ENCODE measurements around the gene RABEP1. TPM values are rescaled to one million over a fixed set of nuclear protein-coding genes. Genes with fewer than 3 reads are reported as not detected.

RABEP1 gene
- total and polyA plus RNA-seq, 12 donors = 19.5 to 69.1 (median 56.8) TPM

GRCh38 chr17:5362162-5362811 lies 80.2 kb downstream of the RABEP1 start:
- peaks cover 0 to 99% (median 39%) of the 10 kb centered on the region in 9 donors for H3K36me3 ChIP-seq
- no peaks in the 10 kb centered on the region for H3K4me1 ChIP-seq
- H3K4me3 ChIP-seq = no peak overlapping the region
- H3K27me3 ChIP-seq = no peaks in the 10 kb centered on the region
- no peak for DNase-seq
- intact Hi-C loops (cut with DNase I) = no loop called here
- TF ChIP-seq CTCF (IDR thresholded peaks at IDR 0.05) = no peak
- no peaks in the 10 kb centered on the region for H3K9me3 ChIP-seq
- ATAC-seq = no peak
- 69 to 75% methylated on average over 7 of the region's 7 CpGs for WGBS, 2 donors
- no peak overlapping the region for H3K27ac ChIP-seq

- no peak for TF ChIP-seq CTCF (IDR thresholded peaks at IDR 0.05)
- Histone ChIP-seq H3K27ac (no peak overlapping the region), H3K36me3 (peaks cover 0 to 99% (median 45%) of the 10 kb centered on the region in 9 donors), H3K9me3 (no peaks in the 10 kb centered on the region), H3K4me3 (no peak overlapping the region), H3K4me1 (no peaks in the 10 kb centered on the region), H3K27me3 (no peaks in the 10 kb centered on the region)
- intact Hi-C loops (cut with DNase I) = no loop called here
- DNase-seq (no peak), ATAC-seq (no peak)
- 96 to 98% methylated on average over 6 of the region's 6 CpGs for WGBS, 2 donors
Observed at GRCh38 chr17:5364156-5364555, 82.1 kb downstream of the RABEP1 start.

GRCh38 chr17:5364696-5365095 lies 82.6 kb downstream of the RABEP1 start:
- Histone ChIP-seq H3K9me3 (no peaks in the 10 kb centered on the region), H3K27ac (no peak overlapping the region), H3K4me1 (no peaks in the 10 kb centered on the region), H3K4me3 (no peak overlapping the region), H3K27me3 (no peaks in the 10 kb centered on the region), H3K36me3 (peaks cover 0 to 99% (median 49%) of the 10 kb centered on the region in 9 donors)
- intact Hi-C loops (cut with DNase I) = no loop called here
- no peak for DNase-seq
- TF ChIP-seq CTCF (IDR thresholded peaks at IDR 0.05) = no peak
- no peak for ATAC-seq

- TF ChIP-seq CTCF (IDR thresholded peaks at IDR 0.05) = no peak
- no peak overlapping the region for H3K27ac ChIP-seq
- 87 to 95% methylated on average over 6 of the region's 6 CpGs for WGBS, 2 donors
- no peaks in the 10 kb centered on the region for H3K27me3 ChIP-seq
- H3K4me1 ChIP-seq = no peaks in the 10 kb centered on the region
- no peak for ATAC-seq
- no peak for DNase-seq
- no peak overlapping the region for H3K4me3 ChIP-seq
- peaks cover 0 to 99% (median 59%) of the 10 kb centered on the region in 9 donors for H3K36me3 ChIP-seq
- H3K9me3 ChIP-seq = no peaks in the 10 kb centered on the region
- intact Hi-C loops (cut with DNase I) = no loop called here
Observed at GRCh38 chr17:5365831-5366230, 83.7 kb downstream of the RABEP1 start.

Measured in heart right ventricle (tissue), 16 donors.